ENCODE data around the gene CALHM3. TPM values are rescaled to one million over a fixed set of nuclear protein-coding genes. Genes with fewer than 3 reads are reported as not detected.

Gene CALHM3
- polyA plus RNA-seq, 4 donors, result 0.05 to 0.10 TPM; not detected in 2

Other genes with a start within 250 kb of the CALHM3 start
- under 1 TPM; 0.11 to 0.21 (median 0.16) TPM for gene RPEL1, start 233.4 kb downstream of the CALHM3 start, polyA plus RNA-seq (ENCODE audit: insufficient read length in 4 of 4)
- 1 to 10 TPM in 2 of 4 donors, under 1 TPM in 2; 0.30 to 1.7 (median 0.92) TPM for gene INA, start 202.1 kb downstream of the CALHM3 start, polyA plus RNA-seq (ENCODE audit: insufficient read length in 4 of 4)
- 10 to 100 TPM; 13.4 to 16.7 (median 15.1) TPM for gene PCGF6, start 128.1 kb downstream of the CALHM3 start, polyA plus RNA-seq (ENCODE audit: insufficient read length in 4 of 4)
- 1 to 10 TPM; 7.0 to 9.0 (median 8.4) TPM for gene TAF5, start 111.3 kb downstream of the CALHM3 start, polyA plus RNA-seq (ENCODE audit: insufficient read length in 4 of 4)
- gene ATP5MK, start 82.8 kb downstream of the CALHM3 start, polyA plus RNA-seq (ENCODE audit: insufficient read length in 4 of 4), result 100 to 1,000 TPM; 223 to 267 (median 239) TPM
- 10 to 100 TPM; 31.0 to 36.1 (median 34.8) TPM for gene PDCD11, start 82.6 kb downstream of the CALHM3 start, polyA plus RNA-seq (ENCODE audit: insufficient read length in 4 of 4)
- 10 to 100 TPM; 12.5 to 15.0 (median 13.8) TPM for gene CALHM2, start 26.9 kb downstream of the CALHM3 start, polyA plus RNA-seq (ENCODE audit: insufficient read length in 4 of 4)
- under 1 TPM; 0.06 to 0.09 (median 0.07) TPM for gene CALHM1, start 20.3 kb downstream of the CALHM3 start, polyA plus RNA-seq (ENCODE audit: insufficient read length in 4 of 4)
- 1 to 10 TPM; 1.2 to 1.7 (median 1.4) TPM for gene NEURL1, start 14.5 kb upstream of the CALHM3 start, polyA plus RNA-seq (ENCODE audit: insufficient read length in 4 of 4)

Measured in right renal pelvis (tissue), 4 donors.